Esophagus squamous epithelium (tissue), 5 donors: Measurements from ENCODE around the gene KIF1C. TPM values are rescaled to one million over a fixed set of nuclear protein-coding genes. Genes with fewer than 3 reads are reported as not detected.

Experiments
- DNase-seq: peaks from one replicate; lab custom pipeline; 2025; lab: John Stamatoyannopoulos, UW
- H3K27ac ChIP-seq, 4 donors: fragments of 200-600 bp; sonication (generic); one replicate each; pipeline ENCODE4 v1.5.1; 2016 to 2019; ENCODE audit warnings: mild to moderate bottlenecking in 1 of 4
- H3K27me3 ChIP-seq, 4 donors: fragments of 200-600 bp; sonication (generic); 1 replicate in 3 of 4; 2 replicates in 1 of 4; pipeline versions ENCODE4 v1.5.1 to v1.6.0; 2017 to 2021; ENCODE audit warnings: antibody characterized with exemption in 1 of 4
- H3K36me3 ChIP-seq, 3 donors: fragments of 200-600 bp; sonication (generic); one replicate each; pipeline ENCODE4 v1.5.1; 2016 to 2019
- H3K4me1 ChIP-seq, 3 donors: fragments of 200-600 bp; sonication (generic); one replicate each; pipeline ENCODE4 v1.5.1; 2017 to 2019
- H3K4me3 ChIP-seq, 4 donors: fragments of 200-600 bp; sonication (generic); 1 replicate in 3 of 4; 2 replicates in 1 of 4; pipeline ENCODE4 v1.5.1; 2016 to 2019; ENCODE audit warnings: mild to moderate bottlenecking in 2 of 4, moderate library complexity in 1 of 4
- H3K9me3 ChIP-seq, 3 donors: fragments of 200-600 bp; sonication (generic); one replicate each; pipeline ENCODE4 v1.5.1; 2016 to 2019
- POLR2A ChIP-seq, 4 donors: fragments of 450-650 bp; IDR thresholded peaks; one replicate each; pipeline ENCODE4 v1.6.1; 2017; ENCODE audit warnings: antibody characterized with exemption in 4 of 4, mild to moderate bottlenecking in 4 of 4, moderate library complexity in 3 of 4
- WGBS, 2 donors: methylation state at CpG; one replicate each; pipeline ENCODE4 v1.1.5; 2018; 5-methylcytosine and 5-hydroxymethylcytosine counted together
- intact Hi-C: fragments of 100-400 bp; cut with DNase I; formaldehyde crosslinking; loops from one replicate; pipeline ENCODE4 v1.15.0; 2022
- total RNA-seq, 4 donors: library from RNA; depleted of rRNA; stranded (reverse); fragments of >200 nt; gene quantifications; one replicate each; pipeline ENCODE4 v1.1.0, GENCODE V29; 2016
- TF ChIP-seq, protein P1 (sequence below), 6 experiments: fragments of 450-650 bp in 4 of 6; fragments of 200-600 bp in 2 of 6; sonication (generic) in 2 of 6; IDR thresholded peaks; one replicate each; pipeline ENCODE4 v1.5.1; 2016 to 2019; ENCODE audit warnings: antibody characterized with exemption in 6 of 6, mild to moderate bottlenecking in 4 of 6, moderate library complexity in 4 of 6
- donor health status: DM: yes; HTN: yes; CAD: no.

Gene KIF1C
- total RNA-seq, 4 donors from 2014 or later, result 66.9 to 93.3 (median 81.7) TPM

DNA sequence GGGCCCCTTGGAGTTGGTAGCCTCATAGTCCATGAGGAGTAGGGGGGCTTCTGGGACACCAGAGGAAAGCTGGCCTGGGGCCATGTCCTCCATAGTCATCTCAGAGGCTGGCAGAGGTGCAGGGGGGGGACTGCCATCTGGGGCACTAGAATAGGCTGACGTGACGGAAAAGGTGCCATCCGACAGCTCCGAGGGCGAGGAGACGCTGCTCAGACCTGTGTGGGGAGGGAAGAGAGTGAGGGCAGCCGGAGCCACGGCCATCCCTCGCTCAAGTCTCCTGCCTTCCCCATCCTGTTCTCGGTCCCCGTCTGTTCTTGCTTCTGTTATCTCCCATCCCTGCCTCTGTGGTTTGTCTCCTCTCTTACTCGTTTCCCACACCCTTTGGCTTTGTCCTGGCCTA, 25.4 kb upstream of the KIF1C start:
- WGBS, 2 donors, result 91 to 93% methylated on average over 12 of the region's 12 CpGs
- no peak overlapping the region for H3K4me3 ChIP-seq
- H3K27me3 ChIP-seq, result no peaks in the 10 kb centered on the region
- H3K4me1 ChIP-seq, result peaks cover 13 to 23% (median 14%) of the 10 kb centered on the region in 3 donors
- intact Hi-C loops, result no loop called here
- no peaks in the 10 kb centered on the region for H3K9me3 ChIP-seq
- H3K36me3 ChIP-seq, result peaks cover 16 to 79% (median 32%) of the 10 kb centered on the region in 3 donors
- no peak for DNase-seq
- H3K27ac ChIP-seq, result peak overlapping the region in 1 of 4 donors; percentile 23
- no peak for TF ChIP-seq POLR2A (IDR thresholded peaks at IDR 0.05)

DNA sequence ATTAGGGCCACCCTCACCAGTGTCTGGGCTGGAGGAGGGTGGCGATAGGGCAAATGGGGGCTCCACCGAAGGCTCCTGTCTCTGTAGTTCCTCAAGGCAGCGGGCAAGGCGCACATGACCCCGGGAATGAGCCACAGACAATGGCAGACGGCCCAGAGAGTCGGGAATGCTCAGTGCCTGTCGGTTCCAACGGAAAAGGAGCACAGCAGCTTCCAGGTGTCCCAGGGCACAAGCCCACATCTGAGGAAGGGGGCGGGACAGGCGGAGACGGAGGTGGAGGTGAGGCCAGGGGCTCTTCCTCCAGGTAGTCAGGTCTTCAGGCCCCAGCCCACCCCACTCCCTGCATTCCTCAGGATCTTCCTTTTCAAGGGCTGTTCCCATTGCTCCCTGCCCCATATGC, 25.0 kb upstream of the KIF1C start:
- no peak for DNase-seq
- Histone ChIP-seq H3K27ac (no peak overlapping the region), H3K36me3 (peaks cover 20 to 83% (median 32%) of the 10 kb centered on the region in 3 donors), H3K4me1 (peaks cover 13 to 23% (median 14%) of the 10 kb centered on the region in 3 donors), H3K27me3 (no peaks in the 10 kb centered on the region), H3K9me3 (no peaks in the 10 kb centered on the region), H3K4me3 (no peak overlapping the region)
- intact Hi-C loops, result no loop called here
- TF ChIP-seq POLR2A (IDR thresholded peaks at IDR 0.05), result no peak
- TF ChIP-seq, protein P1, sequence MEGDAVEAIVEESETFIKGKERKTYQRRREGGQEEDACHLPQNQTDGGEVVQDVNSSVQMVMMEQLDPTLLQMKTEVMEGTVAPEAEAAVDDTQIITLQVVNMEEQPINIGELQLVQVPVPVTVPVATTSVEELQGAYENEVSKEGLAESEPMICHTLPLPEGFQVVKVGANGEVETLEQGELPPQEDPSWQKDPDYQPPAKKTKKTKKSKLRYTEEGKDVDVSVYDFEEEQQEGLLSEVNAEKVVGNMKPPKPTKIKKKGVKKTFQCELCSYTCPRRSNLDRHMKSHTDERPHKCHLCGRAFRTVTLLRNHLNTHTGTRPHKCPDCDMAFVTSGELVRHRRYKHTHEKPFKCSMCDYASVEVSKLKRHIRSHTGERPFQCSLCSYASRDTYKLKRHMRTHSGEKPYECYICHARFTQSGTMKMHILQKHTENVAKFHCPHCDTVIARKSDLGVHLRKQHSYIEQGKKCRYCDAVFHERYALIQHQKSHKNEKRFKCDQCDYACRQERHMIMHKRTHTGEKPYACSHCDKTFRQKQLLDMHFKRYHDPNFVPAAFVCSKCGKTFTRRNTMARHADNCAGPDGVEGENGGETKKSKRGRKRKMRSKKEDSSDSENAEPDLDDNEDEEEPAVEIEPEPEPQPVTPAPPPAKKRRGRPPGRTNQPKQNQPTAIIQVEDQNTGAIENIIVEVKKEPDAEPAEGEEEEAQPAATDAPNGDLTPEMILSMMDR (IDR thresholded peaks at IDR 0.05), result no peak
- WGBS, 2 donors, result no CpG with 5 or more reads among the region's 12 CpGs

DNA sequence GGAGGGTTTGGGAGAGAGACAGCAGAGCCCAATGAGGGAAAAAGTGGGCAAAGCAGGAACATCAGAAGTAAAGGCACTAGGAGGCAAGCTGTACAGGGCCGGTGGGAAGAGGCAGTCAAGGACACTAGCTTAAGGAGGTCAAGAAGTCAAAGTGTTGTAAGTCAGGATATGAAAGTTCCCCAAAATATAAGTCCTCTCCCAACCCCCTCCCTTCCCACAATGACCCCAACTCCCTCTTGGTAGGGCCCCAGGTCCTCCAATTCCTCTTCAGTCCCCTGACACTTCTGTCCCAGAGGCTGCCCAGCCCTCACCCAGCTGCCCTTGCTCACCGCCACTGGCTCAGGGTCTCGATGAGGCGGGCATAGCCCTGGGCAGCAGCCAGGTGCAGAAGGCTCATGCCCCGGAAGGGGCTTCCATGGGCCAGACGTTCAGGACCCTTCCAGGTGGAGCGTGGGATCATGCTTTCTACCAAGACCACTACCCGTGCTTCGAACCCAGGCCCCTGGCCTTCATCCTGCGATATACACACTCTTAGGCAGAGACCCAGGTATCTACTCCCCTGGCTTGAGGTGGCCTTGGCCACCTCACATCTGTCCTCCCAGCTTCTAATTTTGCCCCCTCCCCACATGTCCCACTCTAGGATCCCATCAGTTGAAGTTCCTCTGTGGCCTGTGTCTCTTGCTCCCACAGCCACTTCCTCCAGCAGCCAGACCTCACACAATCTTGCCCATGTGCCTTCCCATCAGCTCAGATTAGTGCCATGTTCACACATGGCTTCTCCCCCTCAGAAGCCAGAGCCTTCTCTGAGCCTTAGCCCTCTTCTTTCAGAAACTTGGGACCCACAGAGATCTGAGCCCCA, 24.3 kb upstream of the KIF1C start:
- no peak for TF ChIP-seq POLR2A (IDR thresholded peaks at IDR 0.05)
- TF ChIP-seq, protein P1 (IDR thresholded peaks at IDR 0.05), result no peak
- H3K9me3 ChIP-seq, result no peaks in the 10 kb centered on the region
- DNase-seq, result no peak
- no peaks in the 10 kb centered on the region for H3K27me3 ChIP-seq
- no peak overlapping the region for H3K4me3 ChIP-seq
- H3K4me1 ChIP-seq, result peaks cover 8 to 16% (median 10%) of the 10 kb centered on the region in 3 donors
- intact Hi-C loops, result no loop called here
- peaks cover 24 to 91% (median 32%) of the 10 kb centered on the region in 3 donors for H3K36me3 ChIP-seq
- H3K27ac ChIP-seq, result no peak overlapping the region
- WGBS, 2 donors, result 80 to 92% methylated on average over 6 to 10 of the region's 10 CpGs

DNA sequence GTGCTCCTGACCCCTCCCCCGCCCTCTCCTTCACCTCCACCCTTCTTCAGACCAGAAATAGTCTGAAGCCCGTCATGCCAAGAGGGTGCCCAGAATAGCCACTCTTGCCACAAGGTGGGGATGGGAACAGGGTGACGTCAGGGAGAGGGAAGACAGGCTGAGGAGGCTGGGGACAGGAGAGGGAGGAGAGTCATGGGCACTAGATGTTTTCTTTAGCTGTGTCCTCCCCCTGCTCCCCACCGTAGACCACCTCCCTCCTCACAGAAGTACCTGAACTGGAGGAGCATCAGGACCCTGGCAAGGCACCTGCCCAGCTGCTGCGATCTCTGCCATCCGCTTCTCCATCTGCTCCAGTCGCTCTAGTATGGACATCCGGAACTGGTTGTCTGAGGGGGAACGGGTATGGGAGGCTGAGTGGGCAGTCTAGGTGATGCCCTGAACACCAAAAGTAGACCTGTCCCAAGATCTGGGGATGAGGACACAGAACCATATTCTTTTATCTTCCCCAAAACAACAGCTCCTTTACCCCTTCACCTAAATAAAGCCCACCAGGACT, 23.6 kb upstream of the KIF1C start:
- H3K4me3 ChIP-seq, result no peak overlapping the region
- 91 to 100% methylated on average over 7 of the region's 9 CpGs for WGBS, 2 donors
- no peaks in the 10 kb centered on the region for H3K9me3 ChIP-seq
- no peak for TF ChIP-seq POLR2A (IDR thresholded peaks at IDR 0.05)
- TF ChIP-seq, protein P1 (IDR thresholded peaks at IDR 0.05), result no peak
- no peak overlapping the region for H3K27ac ChIP-seq
- H3K4me1 ChIP-seq, result peaks cover under 1 to 9% (median 3%) of the 10 kb centered on the region in 3 donors
- H3K27me3 ChIP-seq, result no peaks in the 10 kb centered on the region
- DNase-seq, result no peak
- peaks cover 29 to 98% (median 32%) of the 10 kb centered on the region in 3 donors for H3K36me3 ChIP-seq
- intact Hi-C loops, result no loop called here

DNA sequence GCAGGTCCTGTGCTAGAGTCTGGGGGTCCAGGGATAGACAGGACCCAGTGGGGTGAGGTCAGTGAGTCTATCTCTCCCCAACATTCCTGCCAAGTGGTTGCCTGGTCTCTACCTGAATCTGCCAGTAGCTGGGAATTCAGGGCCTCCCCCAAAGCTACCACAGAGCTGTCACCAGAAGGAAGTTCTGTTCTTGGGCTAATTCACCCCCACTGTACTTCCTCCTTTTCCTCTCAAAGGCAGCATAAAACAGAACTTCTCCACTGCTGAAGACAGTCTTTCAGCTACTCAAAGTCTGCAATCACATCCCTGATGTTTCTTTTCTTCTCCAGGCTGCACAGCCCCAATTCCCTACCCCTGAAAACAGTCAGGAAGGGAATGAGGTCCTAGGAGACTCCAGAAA, 19.0 kb upstream of the KIF1C start:
- Histone ChIP-seq H3K4me3 (no peak overlapping the region), H3K27ac (no peak overlapping the region), H3K36me3 (peaks cover 21 to 100% (median 42%) of the 10 kb centered on the region in 3 donors), H3K27me3 (no peaks in the 10 kb centered on the region), H3K9me3 (no peaks in the 10 kb centered on the region), H3K4me1 (peaks cover 3 to 14% (median 6%) of the 10 kb centered on the region in 3 donors)
- DNase-seq, result no peak
- intact Hi-C loops, result no loop called here
- no peak for TF ChIP-seq POLR2A (IDR thresholded peaks at IDR 0.05)
- TF ChIP-seq, protein P1 (IDR thresholded peaks at IDR 0.05), result no peak
